Lung microvascular endothelial cell (primary cell): Measurements from ENCODE around the gene SSR3. TPM values are rescaled to one million over a fixed set of nuclear protein-coding genes. Genes with fewer than 3 reads are reported as not detected.

Experiments used
- DNase-seq, 2 donors: peaks; one replicate each; pipeline versions ENCODE4 v3.0.0 to v3.0.0-alpha.2; 2010; ENCODE audit warnings: low read depth in 2 of 2
- total RNA-seq: library from RNA; depleted of rRNA; stranded (reverse); fragments of >200 nt; gene quantifications from 2 replicates; pipeline ENCODE4 v1.2.1, GENCODE V29; 2014

Gene SSR3
- total RNA-seq, 1 donor from 2014 or later = 141 TPM

GRCh38 chr3:156536524-156537316 lies 18.2 kb downstream of the SSR3 start:
- no peak for DNase-seq

DNA sequence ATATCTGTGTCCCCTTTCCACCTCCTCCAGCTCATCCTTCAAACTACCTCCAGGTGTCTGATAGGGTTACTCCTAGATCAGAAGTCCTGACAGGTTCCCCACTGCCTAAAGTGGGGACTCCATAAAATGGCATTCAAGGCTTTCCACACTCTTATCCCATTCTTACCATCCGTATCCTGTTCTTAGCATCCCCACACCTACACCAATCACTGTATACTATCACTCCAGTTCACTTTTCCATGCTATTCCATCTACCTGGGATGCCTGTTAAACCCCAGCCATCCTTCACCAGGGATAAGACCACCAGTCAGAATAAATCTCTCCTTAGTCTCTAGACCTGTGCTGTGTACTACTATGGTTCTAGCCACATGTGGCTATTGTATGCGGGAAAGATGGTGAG lies 19.1 kb downstream of the SSR3 start:
- DNase-seq = no peak

DNA sequence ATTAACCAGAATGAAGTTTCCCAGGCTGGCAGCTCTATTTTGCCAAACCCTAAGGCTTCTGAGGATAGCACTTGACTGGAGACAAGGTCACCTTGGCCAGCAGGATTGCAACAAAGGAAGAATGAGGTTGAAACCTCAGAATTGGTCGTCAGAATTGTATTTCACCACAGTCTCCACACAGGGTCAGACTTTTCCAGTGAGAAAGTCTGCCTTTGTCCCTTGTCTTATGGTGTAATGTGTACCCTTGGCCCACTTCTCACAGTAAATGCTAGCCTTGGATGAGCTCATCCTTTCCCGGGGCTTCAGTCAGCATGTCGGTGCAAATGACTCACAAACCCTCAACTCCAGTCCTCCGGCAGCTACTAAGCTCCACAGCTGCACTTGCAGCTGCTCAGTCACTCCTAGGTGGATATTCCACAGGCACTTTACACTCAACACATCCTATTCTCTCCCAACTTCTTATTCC lies 19.7 kb downstream of the SSR3 start:
- peak; percentile 88 to 99 for DNase-seq

GRCh38 chr3:156533205-156533604 lies 21.7 kb downstream of the SSR3 start:
- no peak for DNase-seq

DNA sequence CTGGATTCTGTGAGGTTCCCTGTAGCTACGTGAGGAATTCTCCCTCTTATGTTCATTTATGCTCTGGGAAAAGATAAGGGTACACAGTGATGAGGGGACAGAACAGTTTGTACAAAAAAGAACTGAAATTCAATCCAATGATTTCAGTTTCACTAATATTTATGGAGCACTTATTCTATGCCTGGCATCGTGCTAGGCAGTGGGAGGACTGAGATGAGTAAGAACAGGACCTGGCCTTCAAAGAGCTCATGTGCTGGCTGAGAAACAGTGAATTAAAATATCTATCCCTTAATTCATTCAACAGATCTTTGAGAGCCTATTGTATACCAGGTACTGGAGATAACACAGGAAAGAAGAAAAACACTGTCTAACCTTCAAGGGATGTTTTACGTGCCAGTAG lies 22.2 kb downstream of the SSR3 start:
- no peak for DNase-seq

DNA sequence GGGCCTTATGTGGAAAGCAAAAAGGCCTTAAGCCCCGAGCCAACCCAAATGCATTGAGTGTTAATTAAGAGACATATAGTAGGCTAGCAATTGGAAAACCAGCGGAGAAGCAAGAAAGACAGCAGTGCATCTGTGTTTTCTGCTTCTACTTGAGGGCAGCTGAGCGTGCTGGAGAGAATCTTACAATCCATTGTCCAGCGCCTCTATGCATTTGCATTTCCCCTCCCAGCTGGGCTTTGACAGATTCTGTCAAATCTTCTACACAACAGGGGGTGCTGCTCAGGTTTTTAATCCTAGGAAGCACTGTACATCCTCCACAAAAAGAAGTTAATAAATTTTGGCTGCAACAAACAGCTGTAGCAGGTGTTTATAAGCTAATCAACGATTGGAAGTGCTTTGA lies 23.9 kb downstream of the SSR3 start:
- DNase-seq = no peak

- no peak for DNase-seq
Measured at GRCh38 chr3:156527060-156527459, 27.9 kb downstream of the SSR3 start.

GRCh38 chr3:156525808-156526207 lies 29.1 kb downstream of the SSR3 start:
- DNase-seq = no peak

GRCh38 chr3:156522673-156523072 lies 32.2 kb downstream of the SSR3 start:
- DNase-seq = no peak

GRCh38 chr3:156519758-156520162 lies 35.2 kb downstream of the SSR3 start:
- no peak for DNase-seq

DNA sequence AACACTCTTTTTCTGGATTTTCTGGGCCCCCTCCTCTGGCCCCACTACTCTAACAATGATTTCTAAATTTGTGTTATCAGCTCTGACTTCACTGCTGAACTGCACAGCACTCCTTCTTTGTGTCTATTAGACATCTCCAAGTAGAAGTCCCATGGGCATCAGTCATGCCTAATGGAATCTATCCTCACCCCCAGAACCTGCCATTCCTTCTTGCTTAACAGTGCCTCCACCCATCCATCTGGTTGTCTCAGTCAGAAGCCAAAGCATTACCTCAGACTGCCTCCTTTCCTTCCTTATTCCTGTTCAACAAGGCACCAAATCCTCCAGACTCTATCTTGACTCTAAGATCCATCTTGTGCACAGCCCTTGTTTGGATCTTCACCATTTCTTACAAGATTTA lies 36.2 kb downstream of the SSR3 start:
- DNase-seq = no peak

DNA sequence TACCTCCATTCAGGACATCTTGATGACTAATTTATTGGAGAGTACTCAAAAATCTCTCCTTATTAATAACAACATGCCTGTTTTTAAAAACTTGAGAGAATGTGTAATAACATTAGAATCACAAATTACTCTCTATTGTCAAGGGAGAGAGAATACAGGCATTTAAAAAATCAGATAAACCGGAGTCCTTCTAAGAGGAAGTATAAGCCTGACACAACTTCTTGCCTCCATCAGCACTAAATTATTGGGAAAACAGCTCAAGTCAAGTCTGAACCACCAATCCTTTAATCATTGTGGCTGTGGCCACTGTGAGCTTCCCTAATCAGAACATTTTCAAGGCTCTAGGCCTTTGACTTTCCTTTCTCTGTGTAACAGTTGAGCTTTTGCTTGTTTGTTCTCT lies 38.0 kb downstream of the SSR3 start:
- no peak for DNase-seq

DNA sequence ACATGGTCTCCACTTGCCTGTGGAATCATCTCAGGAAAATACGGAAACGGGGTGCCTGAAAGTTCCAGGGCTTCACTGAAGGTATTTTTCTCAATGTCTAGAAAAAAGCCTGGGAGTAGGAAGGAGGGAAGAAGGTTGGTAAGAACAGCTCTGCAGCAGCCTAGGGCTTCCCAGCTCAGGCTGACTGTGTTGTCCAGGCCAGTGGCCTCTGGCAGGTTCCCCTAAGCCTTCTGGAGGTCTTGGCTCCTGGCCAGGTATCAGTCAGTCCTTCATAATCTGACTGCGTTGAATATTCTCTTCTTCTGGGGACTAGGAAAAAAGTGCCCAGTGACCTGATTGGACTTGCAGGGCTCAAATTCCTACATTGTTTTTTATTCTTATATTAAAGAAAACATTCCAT lies 38.6 kb downstream of the SSR3 start:
- peak; percentile 27 to 52 for DNase-seq

- DNase-seq = peak in 1 of 2 donors; percentile 30
Measured at GRCh38 chr3:156513619-156514018, 41.3 kb downstream of the SSR3 start.

- no peak for DNase-seq
Measured at GRCh38 chr3:156511987-156512677, 42.8 kb downstream of the SSR3 start.

DNA sequence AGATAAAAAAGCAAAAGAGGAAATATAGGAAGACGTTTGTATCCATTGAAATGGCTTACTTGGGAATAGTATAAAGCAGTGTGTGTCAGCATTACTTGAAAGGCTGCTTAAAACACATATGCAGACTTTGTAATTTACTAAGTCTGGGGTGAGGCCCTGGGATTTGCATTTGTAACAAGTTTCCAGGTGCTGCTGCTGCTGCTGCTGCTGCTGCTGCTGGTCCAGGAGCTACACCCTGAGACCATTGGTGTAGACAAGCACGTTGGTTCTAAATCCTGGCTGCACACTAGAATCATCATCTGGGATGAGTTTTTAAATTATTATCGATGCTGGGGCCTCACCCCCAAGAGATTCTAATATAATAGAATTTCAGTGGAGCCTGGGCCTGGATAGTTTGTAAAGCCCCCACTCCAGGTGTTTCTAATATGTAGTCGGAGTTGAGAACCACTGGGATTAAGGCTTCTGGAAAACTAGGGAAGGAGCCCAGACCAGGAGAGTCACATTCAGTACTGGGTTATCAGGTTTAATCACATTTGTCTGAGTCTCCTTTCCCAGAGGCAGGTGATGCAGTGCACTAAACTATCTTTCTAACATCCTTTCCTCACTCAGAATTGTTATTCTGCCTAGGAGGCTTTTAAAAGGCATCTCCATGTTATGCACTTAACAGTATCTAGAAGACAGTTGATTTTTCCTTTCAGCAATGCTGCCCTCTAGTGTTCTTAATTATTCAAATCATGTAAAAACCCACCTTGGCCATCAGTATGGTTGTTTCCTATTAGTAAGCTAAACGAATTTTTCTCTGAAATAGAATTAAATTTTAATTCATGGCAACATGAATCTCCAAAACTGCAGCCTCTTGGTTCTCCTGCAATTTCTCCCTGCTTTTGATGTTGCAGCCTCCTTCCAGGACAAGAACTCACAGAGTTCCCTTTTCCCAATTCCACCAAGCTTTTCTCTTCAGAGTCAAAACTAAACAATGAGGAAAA lies 45.4 kb downstream of the SSR3 start:
- DNase-seq = peak; percentile 66 to 78

- DNase-seq = no peak
Measured at GRCh38 chr3:156507285-156507684, 47.6 kb downstream of the SSR3 start.

DNA sequence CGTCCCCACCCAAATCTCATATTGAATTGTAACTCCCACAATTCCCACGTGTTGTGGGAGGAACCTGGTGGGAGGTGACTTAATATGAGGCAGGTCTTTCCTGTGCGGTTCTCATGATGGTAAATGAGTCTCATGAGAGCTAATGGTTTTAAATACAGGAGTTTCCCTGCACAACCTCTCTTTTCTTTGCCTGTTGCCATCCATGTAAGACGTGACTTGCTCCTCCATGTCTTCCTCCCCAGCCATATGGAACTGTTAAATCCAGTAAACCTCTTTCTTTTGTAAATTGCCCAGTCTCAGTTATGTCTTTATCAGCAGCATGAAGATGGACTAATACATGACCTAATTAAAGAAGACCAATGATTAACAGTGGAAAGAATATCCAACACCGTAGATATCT lies 56.6 kb downstream of the SSR3 start:
- DNase-seq = no peak

- peak in 1 of 2 donors; percentile 35 for DNase-seq
Measured at GRCh38 chr3:156497326-156497725, 57.6 kb downstream of the SSR3 start.

- peak in 1 of 2 donors; percentile 55 for DNase-seq
Measured at GRCh38 chr3:156495816-156496215, 59.1 kb downstream of the SSR3 start.

GRCh38 chr3:156493887-156494286 lies 61.0 kb downstream of the SSR3 start:
- DNase-seq = no peak

- DNase-seq = no peak
Measured at GRCh38 chr3:156492801-156493261, 62.1 kb downstream of the SSR3 start.
